Upper lobe of right lung (tissue), 1 donor: Measurements from ENCODE around the gene ZSWIM6. TPM values are rescaled to one million over a fixed set of nuclear protein-coding genes. Genes with fewer than 3 reads are reported as not detected.
"Not testable (repeated sequence)": the region's sequence is repeated elsewhere in the genome, so short reads cannot be mapped to it uniquely, and the experiment has no call there.

ENCODE experiments used
- ATAC-seq: fragments of 200-7000 bp; cut with Tn5 transposase; one replicate; pipeline ENCODE4 v1.9.1; 2020; ENCODE audit warnings: mild to moderate bottlenecking, moderate library complexity
- DNase-seq: peaks from one replicate; pipeline ENCODE4 v3.0.0-alpha.2; 2020
- H3K27ac ChIP-seq: fragments of 200-600 bp; one replicate; pipeline ENCODE4 v1.8.0; 2022
- H3K27me3 ChIP-seq: fragments of 200-600 bp; one replicate; pipeline ENCODE4 v1.8.0; 2022; ENCODE audit warnings: mild to moderate bottlenecking
- H3K36me3 ChIP-seq: fragments of 200-600 bp; one replicate; pipeline ENCODE4 v1.8.0; 2022
- H3K4me1 ChIP-seq: fragments of 200-600 bp; one replicate; pipeline ENCODE4 v1.8.0; 2022
- H3K4me3 ChIP-seq: fragments of 200-600 bp; one replicate; pipeline ENCODE4 v1.8.0; 2022; ENCODE audit warnings: mild to moderate bottlenecking
- H3K9me3 ChIP-seq: fragments of 200-600 bp; one replicate; pipeline ENCODE4 v1.8.0; 2022
- intact Hi-C: fragments of 100-400 bp; cut with DNase I; formaldehyde crosslinking; loops from one replicate; pipeline ENCODE4 v1.11.0; 2022
- total RNA-seq: library from RNA; stranded (reverse); fragmentation: NEBNext Ultra II Directional; extraction: Animal tissue kit (Norgen Biotek cat#: 25700); gene quantifications from one replicate; pipeline ENCODE4 v1.2.1, GENCODE V29; 2021
- TF ChIP-seq, protein P1 (sequence below): fragments of 200-600 bp; IDR thresholded peaks from one replicate; pipeline ENCODE4 v1.8.0; 2022; ENCODE audit warnings: antibody characterized with exemption
- donor health status: DM: no; HTN: yes; CAD: no; lungs with severe emphysema.

ZSWIM6 gene
- total RNA-seq, 1 donor from 2014 or later: 15.7 TPM

DNA sequence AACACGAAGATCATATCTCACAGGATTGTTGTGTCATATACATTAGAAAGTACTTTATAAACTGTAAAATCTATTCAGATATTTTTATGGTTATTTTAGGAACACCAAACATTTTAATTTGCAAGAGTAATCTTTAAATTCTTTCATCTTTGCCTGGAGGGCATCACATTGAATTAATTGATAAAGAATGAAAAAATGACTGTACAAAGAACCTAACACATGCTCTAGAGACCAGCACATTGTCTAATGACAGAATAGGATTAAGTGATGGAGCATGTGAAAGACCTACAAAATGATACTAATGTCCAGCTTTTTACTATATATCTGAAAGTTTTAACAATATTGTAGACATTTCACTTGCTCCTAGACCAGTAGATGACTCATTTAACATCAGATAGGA, 88.0 kb downstream of the ZSWIM6 start:
- DNase-seq (no peak), ATAC-seq (no peak)
- intact Hi-C loops: no loop called here
- TF ChIP-seq, protein P1, sequence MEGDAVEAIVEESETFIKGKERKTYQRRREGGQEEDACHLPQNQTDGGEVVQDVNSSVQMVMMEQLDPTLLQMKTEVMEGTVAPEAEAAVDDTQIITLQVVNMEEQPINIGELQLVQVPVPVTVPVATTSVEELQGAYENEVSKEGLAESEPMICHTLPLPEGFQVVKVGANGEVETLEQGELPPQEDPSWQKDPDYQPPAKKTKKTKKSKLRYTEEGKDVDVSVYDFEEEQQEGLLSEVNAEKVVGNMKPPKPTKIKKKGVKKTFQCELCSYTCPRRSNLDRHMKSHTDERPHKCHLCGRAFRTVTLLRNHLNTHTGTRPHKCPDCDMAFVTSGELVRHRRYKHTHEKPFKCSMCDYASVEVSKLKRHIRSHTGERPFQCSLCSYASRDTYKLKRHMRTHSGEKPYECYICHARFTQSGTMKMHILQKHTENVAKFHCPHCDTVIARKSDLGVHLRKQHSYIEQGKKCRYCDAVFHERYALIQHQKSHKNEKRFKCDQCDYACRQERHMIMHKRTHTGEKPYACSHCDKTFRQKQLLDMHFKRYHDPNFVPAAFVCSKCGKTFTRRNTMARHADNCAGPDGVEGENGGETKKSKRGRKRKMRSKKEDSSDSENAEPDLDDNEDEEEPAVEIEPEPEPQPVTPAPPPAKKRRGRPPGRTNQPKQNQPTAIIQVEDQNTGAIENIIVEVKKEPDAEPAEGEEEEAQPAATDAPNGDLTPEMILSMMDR: no peak
- Histone ChIP-seq H3K4me3 (no peak overlapping the region), H3K36me3 (no peaks in the 10 kb centered on the region), H3K27me3 (no peaks in the 10 kb centered on the region), H3K4me1 (peaks cover 3% of the 10 kb centered on the region), H3K9me3 (no peaks in the 10 kb centered on the region), H3K27ac (no peak overlapping the region)

DNA sequence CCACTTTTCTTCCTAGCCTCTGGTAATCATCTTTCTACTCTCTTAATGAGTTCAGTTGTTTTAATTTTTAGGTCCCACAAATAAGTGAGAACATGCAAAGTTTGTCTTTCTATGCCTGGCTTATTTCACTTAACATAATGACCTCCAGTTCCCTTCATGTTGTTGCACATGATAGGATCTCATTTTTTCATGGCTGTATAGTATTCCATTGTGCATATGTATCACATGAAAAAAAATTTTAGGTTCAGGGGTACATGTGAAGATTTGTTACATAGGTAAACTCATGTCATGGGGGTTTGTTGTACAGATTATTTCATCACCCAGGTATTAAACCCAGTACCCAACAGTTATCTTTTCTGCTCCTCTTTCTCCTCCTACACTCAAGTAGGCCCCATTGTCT, 89.2 kb downstream of the ZSWIM6 start:
- H3K4me3 ChIP-seq, intact Hi-C loops, H3K27ac ChIP-seq, DNase-seq, H3K4me1 ChIP-seq, H3K27me3 ChIP-seq, H3K9me3 ChIP-seq, H3K36me3 ChIP-seq, ATAC-seq: not testable (repeated sequence)

DNA sequence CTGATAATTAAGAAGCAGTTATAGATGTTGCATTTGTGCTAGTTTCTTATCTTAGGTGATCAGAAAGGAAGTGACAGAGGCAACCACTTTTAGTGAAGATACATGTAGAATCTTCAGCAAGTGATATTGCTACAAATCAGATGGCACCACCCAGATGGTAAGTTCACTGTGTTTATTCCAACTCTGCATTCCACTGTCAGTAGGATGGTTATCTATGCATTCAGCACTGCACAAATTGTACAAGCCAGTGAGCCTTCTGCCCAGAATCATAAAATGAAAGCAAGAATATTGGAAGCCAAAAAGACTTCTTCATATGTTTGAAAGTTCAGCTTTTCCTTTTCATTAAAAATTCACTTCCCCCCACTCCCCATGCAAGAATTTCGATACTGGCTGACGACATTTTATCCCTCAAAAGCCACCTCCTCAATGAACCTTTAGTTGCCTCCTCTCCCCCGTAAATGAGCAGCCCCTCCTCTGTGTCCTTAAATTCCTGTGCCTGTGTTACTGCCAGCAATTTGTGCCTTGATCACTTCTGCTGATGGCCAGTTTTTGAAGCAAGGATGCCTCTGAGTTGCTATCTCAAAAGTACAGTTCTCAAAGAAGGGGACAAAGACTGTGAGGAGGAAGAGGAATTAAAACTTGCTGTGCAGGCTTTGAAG, 91.6 kb downstream of the ZSWIM6 start:
- DNase-seq (no peak), ATAC-seq (no peak)
- intact Hi-C loops: no loop called here
- Histone ChIP-seq H3K36me3 (no peaks in the 10 kb centered on the region), H3K27me3 (no peaks in the 10 kb centered on the region), H3K9me3 (no peaks in the 10 kb centered on the region), H3K4me3 (no peak overlapping the region), H3K4me1 (peaks cover 6% of the 10 kb centered on the region), H3K27ac (no peak overlapping the region)
- TF ChIP-seq, protein P1: no peak

DNA sequence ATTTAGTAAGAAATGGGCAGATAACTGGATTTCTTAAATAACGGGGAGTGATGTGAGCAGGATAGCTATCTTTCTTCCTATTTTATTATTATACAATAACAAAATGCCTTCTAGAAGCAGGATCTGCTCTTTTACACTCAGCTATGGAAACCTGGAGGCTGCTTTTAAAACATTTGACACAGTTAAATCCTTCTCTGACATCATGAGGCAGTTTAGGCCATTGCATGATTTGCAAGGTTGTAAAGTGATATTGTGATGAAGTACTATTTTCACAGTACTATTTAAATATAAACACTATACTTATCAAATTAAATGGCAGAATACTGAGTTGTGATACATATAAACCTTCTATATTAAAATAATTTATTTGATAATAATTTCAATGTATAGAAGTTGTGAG, 93.9 kb downstream of the ZSWIM6 start:
- Histone ChIP-seq H3K36me3 (no peaks in the 10 kb centered on the region), H3K4me1 (peaks cover 6% of the 10 kb centered on the region), H3K9me3 (no peaks in the 10 kb centered on the region), H3K27ac (no peak overlapping the region), H3K27me3 (no peaks in the 10 kb centered on the region), H3K4me3 (no peak overlapping the region)
- no peak for DNase-seq
- TF ChIP-seq, protein P1: no peak
- no peak for ATAC-seq
- intact Hi-C loops: no loop called here

DNA sequence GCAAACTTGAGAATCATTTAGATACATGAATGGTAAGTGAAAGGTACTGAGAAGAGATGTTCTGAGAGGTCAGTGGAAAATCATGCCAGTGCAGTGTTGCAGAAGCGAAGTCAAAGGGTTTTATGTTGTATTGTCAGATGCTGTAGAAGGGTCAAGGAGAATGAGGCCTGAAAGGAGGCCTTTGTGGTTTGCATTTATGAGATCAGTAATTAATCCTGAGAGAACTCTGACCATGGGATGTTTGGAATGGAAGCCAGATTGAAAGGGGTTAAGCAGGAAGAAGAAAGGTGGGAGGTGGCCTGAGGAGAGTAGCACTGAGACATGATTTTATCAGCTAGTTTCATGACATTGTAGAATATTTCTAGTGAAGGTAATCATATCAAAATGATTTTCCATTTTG, 97.8 kb downstream of the ZSWIM6 start:
- TF ChIP-seq, protein P1: no peak
- Histone ChIP-seq H3K4me3 (no peak overlapping the region), H3K9me3 (no peaks in the 10 kb centered on the region), H3K27ac (no peak overlapping the region), H3K27me3 (no peaks in the 10 kb centered on the region), H3K4me1 (peaks cover 5% of the 10 kb centered on the region), H3K36me3 (no peaks in the 10 kb centered on the region)
- DNase-seq (no peak), ATAC-seq (no peak)
- intact Hi-C loops: no loop called here

DNA sequence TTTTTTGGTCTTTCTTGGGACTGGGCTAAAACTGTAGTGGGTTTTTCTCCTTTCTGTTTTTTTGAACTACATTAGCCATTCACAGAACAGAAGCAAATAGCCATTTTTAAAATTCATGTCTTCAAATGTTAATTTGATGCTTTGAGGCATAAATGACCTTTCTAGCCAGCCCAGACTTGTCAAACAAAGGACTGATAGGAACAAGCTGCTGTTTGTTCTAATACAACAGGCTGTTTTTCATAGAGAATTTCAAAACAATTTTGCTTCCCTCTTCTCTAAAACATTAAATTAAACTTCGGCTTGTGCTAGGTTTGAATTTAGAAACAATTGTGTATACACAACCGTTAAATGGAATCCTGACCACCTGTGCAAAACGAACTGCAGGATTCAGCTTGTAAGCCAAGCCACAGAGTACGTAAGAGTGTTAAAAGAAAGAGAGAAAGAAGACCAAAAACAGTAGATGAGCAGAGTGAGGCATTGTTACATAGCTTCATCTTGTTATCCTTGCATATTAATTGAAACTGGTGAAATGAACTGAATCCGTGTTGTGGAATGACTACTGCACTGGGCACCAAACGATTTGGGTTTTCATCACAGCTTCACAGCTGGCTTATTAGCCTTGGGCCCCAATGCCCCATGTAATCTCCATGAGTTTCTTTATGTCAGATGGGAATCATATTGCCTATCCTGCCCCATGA, 100.0 kb downstream of the ZSWIM6 start:
- no peaks in the 10 kb centered on the region for H3K4me1 ChIP-seq
- intact Hi-C loops: no loop called here
- ATAC-seq: no peak

More for the DNA sequence above, 100.0 kb downstream of the ZSWIM6 start:
- TF ChIP-seq, protein P1: no peak
- Histone ChIP-seq H3K9me3 (no peaks in the 10 kb centered on the region), H3K27me3 (no peaks in the 10 kb centered on the region), H3K4me3 (no peak overlapping the region), H3K27ac (no peak overlapping the region), H3K36me3 (no peaks in the 10 kb centered on the region)
- DNase-seq: no peak
